HepG2 (cell line): ENCODE measurements around the gene ST6GALNAC6. TPM values are rescaled to one million over a fixed set of nuclear protein-coding genes. Genes with fewer than 3 reads are reported as not detected.

Experiments
- CCDC6 ChIP-seq: sonication (generic); formaldehyde crosslinking; IDR thresholded peaks from 2 replicates; pipeline ENCODE4 v1.8.1; 2022; ENCODE audit warnings: mild to moderate bottlenecking, missing genetic modification reagents, moderate library complexity
- GTF3A ChIP-seq: sonication (generic); formaldehyde crosslinking; conservative IDR thresholded peaks from 2 replicates; pipeline ENCODE4 v1.4.0; 2020; ENCODE audit warnings: mild to moderate bottlenecking, missing genetic modification reagents
- MTF2 ChIP-seq: sonication (generic); formaldehyde crosslinking; IDR thresholded peaks from 2 replicates; pipeline ENCODE4 v1.5.0; 2020; ENCODE audit warnings: missing genetic modification reagents, borderline replicate concordance
- NFE2L2 ChIP-seq: fragments of 150-350 bp; IDR thresholded peaks from 2 replicates; pipeline ENCODE4 v1.6.1; 2014; ENCODE audit warnings: low read length
- NONO ChIP-seq, 2 experiments: fragments of 450-650 bp in 1 of 2; sonication (generic) in 1 of 2; formaldehyde crosslinking in 1 of 2; IDR thresholded peaks in 1 of 2; conservative IDR thresholded peaks in 1 of 2; 2 replicates each; pipeline versions ENCODE4 v1.6.1 to v1.8.0; 2017 to 2022; ENCODE audit warnings: mild to moderate bottlenecking in 1 of 2, missing genetic modification reagents in 1 of 2, moderate library complexity in 1 of 2
- PHF20 ChIP-seq: sonication (generic); formaldehyde crosslinking; IDR thresholded peaks from 2 replicates; pipeline ENCODE4 v1.5.0; 2020; ENCODE audit warnings: mild to moderate bottlenecking, missing genetic modification reagents
- POLR2G ChIP-seq: fragments of 200-400 bp; formaldehyde crosslinking; IDR thresholded peaks from 2 replicates; pipeline ENCODE4 v1.6.1; 2018; ENCODE audit warnings: mild to moderate bottlenecking, low read depth, low read length, moderate library complexity
- SPEN ChIP-seq: sonication (generic); formaldehyde crosslinking; IDR thresholded peaks from 2 replicates; pipeline ENCODE4 v1.5.1; 2020; ENCODE audit warnings: low read depth, mild to moderate bottlenecking, missing genetic modification reagents
- TFDP2 ChIP-seq: sonication (generic); formaldehyde crosslinking; IDR thresholded peaks from 2 replicates; pipeline ENCODE4 v1.4.0; 2020; ENCODE audit warnings: missing genetic modification reagents
- THAP11 ChIP-seq: IDR thresholded peaks from 2 replicates; pipeline ENCODE4 v1.6.1; 2016; ENCODE audit warnings: missing biosample characterization, missing genetic modification reagents
- ZBTB39 ChIP-seq: sonication (generic); formaldehyde crosslinking; IDR thresholded peaks from 2 replicates; pipeline ENCODE4 v1.5.0; 2020; ENCODE audit warnings: missing genetic modification reagents
- ZNF18 ChIP-seq: sonication (generic); formaldehyde crosslinking; IDR thresholded peaks from 2 replicates; pipeline ENCODE4 v1.8.0; 2022; ENCODE audit warnings: mild to moderate bottlenecking, missing genetic modification reagents; ENCODE audit not compliant: insufficient replicate concordance
- ZNF441 ChIP-seq: sonication (generic); formaldehyde crosslinking; IDR thresholded peaks from 2 replicates; pipeline ENCODE4 v1.7.0; 2021; ENCODE audit warnings: missing genetic modification reagents, borderline replicate concordance
- ZNF609 ChIP-seq: sonication (generic); formaldehyde crosslinking; IDR thresholded peaks from 2 replicates; pipeline ENCODE4 v1.4.0; 2020; ENCODE audit warnings: mild to moderate bottlenecking, missing genetic modification reagents, borderline replicate concordance
- ZNF639 ChIP-seq: conservative IDR thresholded peaks from 2 replicates; pipeline ENCODE4 v1.6.1; 2018; ENCODE audit warnings: missing genetic modification reagents
- ZNF724P ChIP-seq: sonication (generic); formaldehyde crosslinking; IDR thresholded peaks from 2 replicates; pipeline ENCODE4 v1.8.0; 2022; ENCODE audit warnings: missing genetic modification reagents, borderline replicate concordance
- ZNF891 ChIP-seq: sonication (generic); formaldehyde crosslinking; IDR thresholded peaks from 2 replicates; pipeline ENCODE4 v1.5.0; 2020; ENCODE audit warnings: mild to moderate bottlenecking, missing genetic modification reagents
- polyA plus RNA-seq, 8 experiments: library from polyadenylated mRNA; depleted of rRNA in 3 of 8; stranded (reverse) in 7 of 8; unstranded in 1 of 8; fragments of >200 nt; fragmentation: Illumina TruSeq in 4 of 8; extraction: Trizol in 4 of 8; gene quantifications; 2 replicates each; pipeline versions ENCODE4 v1.2.1 to v1.2.3, GENCODE V29; 2011 to 2016; ENCODE audit warnings: low read depth in 4 of 8, missing spikeins in 1 of 8, mixed read lengths in 1 of 8; ENCODE audit not compliant: insufficient read depth in 1 of 8
- total RNA-seq, 5 experiments: library from RNA; depleted of rRNA; stranded (reverse); fragments of >200 nt; fragmentation: Illumina TruSeq; extraction: Trizol; gene quantifications; 2 replicates each; pipeline ENCODE4 v1.2.3, GENCODE V29; 2016; ENCODE audit warnings: low read depth in 1 of 5

Gene ST6GALNAC6
- total and polyA plus RNA-seq, 2 of the 13 experiments (the other 11 are each of a cell fraction or from before 2014, with no cell fraction given), result 18.5 to 65.4 TPM

- peak; percentile 32; the same call in 1 of the 2 replicates for TF ChIP-seq ZNF724P (CRISPR knock-in tag)
- no peak for TF ChIP-seq NONO (IDR thresholded peaks at IDR 0.05)
- TF ChIP-seq NONO (CRISPR knock-in tag; conservative IDR thresholded peaks at IDR 0.05), result peak; percentile 85
- peak; percentile 60; the same call in 1 of the 2 replicates for TF ChIP-seq THAP11 (CRISPR knock-in tag)
- 0 out of 2 replicates have a peak, but pooled peaks have one; percentile 37 for TF ChIP-seq ZNF639 (CRISPR knock-in tag)
- TF ChIP-seq TFDP2, result peak; percentile 89
- TF ChIP-seq ZNF609 (CRISPR knock-in tag), result 0 out of 2 replicates have a peak, but pooled peaks have one; percentile 43
- peak; percentile 80 for TF ChIP-seq POLR2G
- peak; percentile 61; the same call in 1 of the 2 replicates for TF ChIP-seq SPEN (CRISPR knock-in tag)
- TF ChIP-seq NFE2L2, result no peak
- no peak for TF ChIP-seq GTF3A
- TF ChIP-seq ZNF891 (CRISPR knock-in tag), result 0 out of 2 replicates have a peak, but pooled peaks have one; percentile 35
- TF ChIP-seq CCDC6, result peak; percentile 50; the same call in 1 of the 2 replicates
- peak; percentile 23; the same call in 1 of the 2 replicates for TF ChIP-seq ZNF441 (CRISPR knock-in tag)
- 0 out of 2 replicates have a peak, but pooled peaks have one; percentile 17 for TF ChIP-seq ZBTB39 (CRISPR knock-in tag)
- peak; percentile 63 for TF ChIP-seq ZNF18 (CRISPR knock-in tag)
- TF ChIP-seq MTF2 (CRISPR knock-in tag), result no peak
- TF ChIP-seq PHF20 (CRISPR knock-in tag), result 0 out of 2 replicates have a peak, but pooled peaks have one; percentile 42
These were observed 21.8 kb downstream of the ST6GALNAC6 start, which contains the start of gene AK1 (continued) for GRCh38 chr9:127877566-127877998.
